Inferior parietal cortex (tissue), 1 donor: Measurements from ENCODE around the gene RAI14.
"Not testable (repeated sequence)": the region's sequence is repeated elsewhere in the genome, so short reads cannot be mapped to it uniquely, and the experiment has no call there.

Experiments
- DNase-seq: peaks from one replicate; pipeline ENCODE4 v3.0.0-alpha.2; 2016; ENCODE audit errors: extremely low spot score

The RAI14 gene

GRCh38 chr5:34731435-34732232, 75.5 kb downstream of the RAI14 start:
- DNase-seq = no peak

DNA sequence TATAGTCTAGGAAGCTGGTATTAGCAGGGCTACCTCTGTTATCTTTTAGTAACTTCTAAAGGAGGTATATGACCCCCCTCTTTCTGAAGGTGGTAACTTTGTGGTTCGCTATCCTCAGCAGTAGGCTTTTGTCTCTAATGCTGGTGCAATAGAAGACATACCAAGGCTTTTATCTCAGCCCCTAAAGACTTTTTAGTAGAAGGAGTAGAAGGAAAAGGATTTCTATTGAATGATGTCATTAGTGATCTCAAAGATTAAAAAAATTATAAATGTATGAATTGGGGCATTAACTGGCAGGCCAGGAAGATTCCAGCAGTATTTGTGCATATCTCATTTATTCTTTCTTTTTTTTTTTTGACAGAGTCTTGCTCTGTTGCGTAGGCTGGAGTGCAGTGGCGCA, 78.2 kb downstream of the RAI14 start:
- no peak for DNase-seq

DNA sequence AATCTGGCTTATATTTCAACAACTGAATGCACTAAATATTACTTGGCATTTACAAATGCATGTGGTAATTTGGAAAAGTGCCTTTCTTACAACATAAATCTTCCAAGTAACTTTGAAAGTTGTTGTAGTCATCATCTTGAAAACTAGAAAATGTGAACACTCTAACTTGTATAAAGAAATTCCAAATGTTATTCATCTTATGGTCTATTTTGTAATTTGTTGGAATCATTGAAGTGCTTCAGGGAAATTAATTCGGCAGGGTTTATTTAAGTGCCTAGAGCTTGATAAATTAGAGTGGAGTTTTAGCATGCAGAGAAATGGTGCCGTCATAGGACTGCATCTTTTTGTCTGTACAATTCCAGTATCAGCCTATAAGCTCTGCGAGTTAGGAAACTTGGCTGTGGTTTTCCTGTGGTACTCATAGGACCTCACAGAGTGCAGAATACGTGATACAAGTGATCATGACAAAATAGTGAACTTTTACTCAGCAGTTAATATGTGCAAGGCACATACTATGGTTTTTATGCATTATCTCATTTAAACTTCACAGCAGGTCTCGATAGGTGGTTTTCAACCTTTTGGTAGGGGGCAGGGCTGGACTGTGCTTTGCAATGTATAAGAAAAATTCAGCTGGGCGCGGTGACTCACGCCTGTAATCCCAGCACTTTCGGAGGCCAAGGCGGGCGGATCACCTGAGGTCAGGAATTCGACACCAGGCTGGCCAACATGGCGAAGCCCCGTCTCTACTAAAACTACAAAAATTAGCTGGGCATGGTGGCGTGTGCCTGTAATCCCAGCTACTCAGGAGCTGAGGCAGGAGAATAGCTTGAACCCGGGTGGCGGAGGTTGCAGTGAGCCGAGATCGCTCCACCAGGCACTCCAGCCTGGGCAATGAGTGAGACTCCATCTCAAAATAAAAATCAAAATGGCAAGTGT, 79.6 kb downstream of the RAI14 start:
- no peak for DNase-seq

DNA sequence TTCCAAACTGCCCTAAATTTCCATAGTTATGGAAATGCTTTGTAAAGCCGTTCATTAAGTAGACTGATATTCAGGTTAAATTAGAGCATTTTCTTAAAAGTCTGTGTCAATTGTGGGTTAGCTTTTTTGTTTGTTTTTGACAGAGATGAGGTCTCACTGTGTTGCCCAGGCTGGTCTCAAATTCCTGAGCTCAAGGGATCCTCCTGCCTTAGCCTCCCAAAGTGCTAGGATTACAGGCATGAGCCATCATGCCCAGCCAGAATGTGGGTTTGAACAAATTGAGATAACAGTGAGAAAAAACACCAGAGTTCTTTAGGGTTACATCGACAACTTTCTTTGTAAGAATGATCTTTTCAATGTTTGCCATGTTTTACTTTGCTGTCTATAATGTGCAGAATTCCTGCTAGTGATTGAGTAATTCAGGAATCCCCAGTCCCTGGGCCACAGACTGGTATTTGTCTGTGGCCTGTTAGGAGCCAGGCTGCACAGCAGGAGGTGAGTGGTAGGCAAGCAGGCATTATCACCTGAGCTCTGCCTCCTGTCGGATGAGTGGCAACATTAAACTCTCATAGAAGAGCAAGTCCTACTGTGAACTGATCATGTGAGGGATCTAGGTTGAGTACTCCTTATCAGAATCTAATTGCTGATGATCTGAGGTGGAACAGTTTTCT, 80.5 kb downstream of the RAI14 start:
- DNase-seq = no peak

DNA sequence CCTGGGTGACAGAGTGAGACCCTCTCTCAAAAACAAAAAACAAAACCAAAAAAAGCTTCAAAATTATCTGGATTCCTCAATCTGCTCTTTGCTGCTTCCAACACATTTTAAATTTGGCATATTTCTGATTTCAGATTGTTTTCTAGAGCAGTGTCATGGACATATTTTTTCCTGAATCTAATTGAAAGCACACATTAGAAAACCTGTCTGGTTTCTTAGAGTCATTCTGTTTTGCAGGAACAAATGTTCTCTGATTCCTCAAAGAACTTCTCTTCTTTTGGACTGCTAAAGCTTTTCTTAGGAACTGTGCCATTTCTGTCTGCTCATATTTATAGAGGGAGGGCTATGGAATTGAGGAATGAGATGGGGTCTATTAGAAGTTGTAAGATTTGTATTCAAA, 81.6 kb downstream of the RAI14 start:
- DNase-seq = no peak

DNA sequence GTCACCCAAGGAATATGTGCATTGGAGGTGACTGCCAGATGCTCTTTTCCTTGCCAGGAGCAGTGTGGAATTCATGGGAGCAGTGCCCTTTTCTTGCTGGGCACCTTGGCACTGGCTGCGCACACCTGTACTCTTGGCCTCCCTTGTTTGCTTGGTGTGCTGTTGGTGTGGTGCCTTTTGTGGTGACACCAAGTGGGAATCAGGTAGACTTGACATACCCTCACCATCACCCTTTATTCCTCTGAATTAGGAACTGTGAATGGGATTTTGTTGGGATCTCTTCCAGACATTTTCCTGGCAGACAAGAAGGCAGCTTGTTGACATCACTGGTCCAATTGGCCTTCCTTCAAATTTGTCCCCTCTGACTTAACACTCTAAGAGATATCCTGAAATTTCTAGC, 82.3 kb downstream of the RAI14 start:
- DNase-seq = no peak

DNA sequence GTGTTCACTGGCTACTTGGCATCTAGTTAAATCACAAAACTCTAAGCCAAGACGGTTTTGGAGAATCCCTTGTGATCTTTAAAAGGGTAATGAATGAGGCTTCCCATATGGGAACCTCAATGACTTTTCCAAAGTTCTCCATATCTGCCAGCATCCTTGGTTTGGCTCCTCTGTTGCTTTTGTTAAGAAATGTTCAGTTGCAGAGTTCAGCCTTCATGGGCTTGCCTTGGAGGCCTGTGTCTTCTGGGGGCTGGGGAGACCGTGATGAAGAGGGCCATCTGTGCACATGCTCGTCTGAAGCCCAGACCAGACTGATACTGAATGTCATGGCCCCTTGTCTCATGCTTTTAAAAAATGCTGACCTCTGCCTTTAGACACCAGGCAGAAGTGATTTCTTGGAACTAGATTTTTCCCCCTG, 84.3 kb downstream of the RAI14 start:
- DNase-seq = no peak

- DNase-seq = no peak
Observed at GRCh38 chr5:34742061-34742460, 85.9 kb downstream of the RAI14 start.

- DNase-seq = no peak
Observed at GRCh38 chr5:34743878-34744277, 87.8 kb downstream of the RAI14 start.

DNA sequence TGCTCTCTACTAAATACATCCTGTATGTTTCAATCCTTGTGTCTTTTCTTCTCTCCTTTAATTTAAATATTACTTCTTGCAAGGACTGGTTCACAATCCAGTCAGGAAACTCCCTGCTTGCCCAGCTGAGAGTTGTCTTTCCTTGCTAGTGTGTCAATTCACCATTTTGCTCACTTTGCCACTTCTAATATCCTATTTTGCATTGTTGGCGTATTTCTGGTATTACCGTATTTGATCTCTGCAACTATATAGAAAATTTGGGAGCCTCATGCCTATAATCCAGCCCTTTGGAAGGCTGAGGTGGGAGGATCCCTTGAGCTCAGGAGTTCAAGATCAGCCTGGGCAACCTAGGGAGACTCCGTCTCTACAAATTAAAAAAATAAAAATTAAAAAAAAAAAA, 92.3 kb downstream of the RAI14 start:
- no peak for DNase-seq

DNA sequence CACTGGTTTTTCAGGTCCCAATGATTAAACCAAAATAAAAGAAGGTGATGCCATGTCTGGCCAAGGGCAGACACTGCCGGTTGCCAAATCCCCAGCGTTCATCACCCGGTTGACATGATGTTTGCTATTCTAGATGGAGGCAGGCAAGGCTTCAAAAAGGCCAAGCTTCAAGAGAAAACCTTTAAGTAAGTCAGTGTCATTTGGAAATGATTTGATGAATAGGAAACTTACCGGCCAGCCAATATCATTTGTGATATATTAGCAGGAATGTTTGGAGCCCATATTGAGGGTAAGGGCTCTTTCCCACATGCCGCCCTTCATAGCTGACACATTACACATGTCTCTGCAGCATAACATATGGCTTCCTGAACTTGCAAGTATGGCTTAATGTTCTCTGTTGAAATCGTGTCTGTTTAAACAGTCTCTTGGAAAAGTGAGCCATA, 93.3 kb downstream of the RAI14 start:
- no peak for DNase-seq

- DNase-seq = no peak
Observed at GRCh38 chr5:34750206-34750605, 94.1 kb downstream of the RAI14 start.

DNA sequence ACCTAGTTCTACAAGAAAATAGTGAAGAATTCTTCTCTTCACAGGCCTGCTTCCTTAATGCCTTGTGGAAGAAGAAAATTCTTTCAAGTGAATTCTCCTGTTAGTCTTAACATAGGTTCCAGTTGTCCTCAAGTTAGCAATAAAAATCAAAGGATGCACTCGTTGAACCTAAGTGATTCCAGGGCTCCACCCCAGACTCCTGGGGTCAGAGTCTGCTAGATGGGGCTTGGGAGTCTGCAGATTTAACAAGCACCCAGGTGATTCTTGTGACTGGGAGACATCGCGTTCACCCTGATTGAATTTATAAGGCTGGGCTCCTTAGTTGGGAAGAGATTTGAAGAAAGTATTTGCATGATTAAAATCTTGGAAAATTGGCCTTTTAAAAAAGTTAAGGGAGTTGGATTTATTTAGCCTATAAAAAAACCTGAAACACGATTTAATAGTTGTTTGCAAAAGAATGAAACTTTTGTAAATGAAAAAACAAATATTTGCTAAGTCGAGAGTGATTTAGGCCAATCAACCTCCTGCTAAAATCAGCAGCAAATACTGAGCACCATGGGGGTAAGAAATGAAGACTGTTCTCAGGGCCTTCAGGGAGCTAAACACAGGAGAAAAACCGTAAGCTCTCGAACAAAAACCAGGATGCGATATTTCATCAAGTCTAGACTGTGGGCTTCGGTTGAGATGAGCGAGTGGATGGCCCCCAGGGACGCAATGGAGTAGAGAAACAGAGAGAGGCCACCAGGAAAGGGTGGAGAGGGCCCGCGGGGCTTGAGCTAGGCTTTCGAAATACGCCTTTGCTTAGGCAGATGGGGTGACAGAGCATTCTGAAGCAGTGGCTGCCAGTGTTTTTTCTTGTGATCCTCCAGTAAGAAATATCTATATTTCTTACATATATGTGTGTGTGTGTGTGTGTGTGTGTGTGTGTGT, 95.9 kb downstream of the RAI14 start:
- DNase-seq = no peak

DNA sequence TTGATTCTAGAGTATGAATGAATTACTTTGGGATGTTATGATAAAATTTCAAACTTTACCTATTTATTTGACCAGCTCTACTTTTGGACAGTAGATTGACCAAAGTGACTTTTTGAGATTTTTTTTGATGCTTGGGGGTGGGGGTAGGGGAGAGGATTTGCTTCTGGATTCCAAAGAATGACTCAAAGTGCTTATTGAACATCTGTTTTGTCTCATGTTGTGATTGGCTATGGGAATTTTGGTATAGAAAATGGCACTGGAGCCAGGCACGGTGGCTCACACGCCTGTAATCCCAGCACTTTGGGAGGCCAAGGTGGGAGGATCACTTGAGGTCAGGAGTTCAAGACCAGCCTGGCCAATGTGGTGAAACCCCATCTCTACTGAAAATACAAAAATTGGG, 97.1 kb downstream of the RAI14 start:
- not testable (repeated sequence) for DNase-seq

GRCh38 chr5:34755926-34756325, 99.8 kb downstream of the RAI14 start:
- DNase-seq = no peak

DNA sequence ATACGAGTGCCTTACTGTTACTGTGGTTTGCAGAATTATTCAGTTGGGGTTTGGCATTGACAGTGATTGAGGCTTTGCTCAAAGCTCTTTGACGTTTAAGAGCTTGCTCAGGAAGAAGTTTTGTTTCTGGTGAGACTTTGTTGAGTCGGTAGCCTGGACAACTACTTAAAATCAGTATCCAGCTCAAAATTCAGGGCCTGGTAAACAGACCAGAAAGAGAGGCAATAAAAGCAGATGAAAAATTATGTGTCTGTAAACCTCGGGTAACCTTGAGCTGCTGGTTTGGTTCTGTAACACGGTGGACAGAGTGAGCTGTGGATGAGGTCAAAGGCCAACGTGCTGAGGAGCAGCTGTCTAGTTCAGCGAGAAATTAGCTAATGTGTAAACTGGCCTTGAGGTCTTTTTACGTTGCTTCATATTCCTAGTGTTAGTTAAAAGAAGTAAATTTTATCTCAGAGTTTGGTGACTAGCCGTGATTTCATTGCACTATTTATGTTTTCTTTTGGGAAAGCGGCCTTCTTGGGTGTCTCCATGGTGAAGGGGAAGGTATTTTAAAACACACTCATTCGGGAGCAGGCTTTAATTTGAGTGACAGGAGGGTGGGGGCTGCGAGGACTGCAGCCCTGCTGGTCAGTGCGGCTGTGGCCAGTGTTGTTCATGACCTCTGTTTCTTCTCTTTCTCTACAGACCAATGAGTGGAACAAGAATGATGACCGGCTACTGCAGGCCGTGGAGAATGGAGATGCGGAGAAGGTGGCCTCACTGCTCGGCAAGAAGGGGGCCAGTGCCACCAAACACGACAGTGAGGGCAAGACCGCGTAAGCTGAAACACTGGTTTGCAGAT, 100.9 kb downstream of the RAI14 start:
- DNase-seq = no peak

DNA sequence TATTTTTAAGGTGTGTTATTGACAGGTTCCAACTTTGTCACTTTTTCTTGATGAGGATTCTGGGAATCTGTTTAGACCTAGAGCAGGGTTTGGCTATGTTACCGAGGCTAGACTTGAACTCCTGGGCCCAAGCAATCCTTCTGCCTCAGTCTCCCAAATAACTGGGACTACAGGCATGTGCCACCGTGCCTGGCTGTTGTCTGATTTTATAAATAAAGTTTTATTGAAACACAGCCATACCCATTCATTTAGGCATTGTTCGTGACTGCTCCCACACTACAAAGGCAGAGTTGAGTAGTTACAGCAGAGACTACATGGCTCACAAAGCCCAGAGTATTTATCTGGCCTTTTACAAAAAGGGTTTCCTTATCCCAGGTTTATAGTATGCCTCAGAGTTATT, 102.4 kb downstream of the RAI14 start:
- no peak for DNase-seq

- not testable (repeated sequence) for DNase-seq
Observed at GRCh38 chr5:34759213-34759612, 103.1 kb downstream of the RAI14 start.

- no peak for DNase-seq
Observed at GRCh38 chr5:34765662-34766061, 109.5 kb downstream of the RAI14 start.

DNA sequence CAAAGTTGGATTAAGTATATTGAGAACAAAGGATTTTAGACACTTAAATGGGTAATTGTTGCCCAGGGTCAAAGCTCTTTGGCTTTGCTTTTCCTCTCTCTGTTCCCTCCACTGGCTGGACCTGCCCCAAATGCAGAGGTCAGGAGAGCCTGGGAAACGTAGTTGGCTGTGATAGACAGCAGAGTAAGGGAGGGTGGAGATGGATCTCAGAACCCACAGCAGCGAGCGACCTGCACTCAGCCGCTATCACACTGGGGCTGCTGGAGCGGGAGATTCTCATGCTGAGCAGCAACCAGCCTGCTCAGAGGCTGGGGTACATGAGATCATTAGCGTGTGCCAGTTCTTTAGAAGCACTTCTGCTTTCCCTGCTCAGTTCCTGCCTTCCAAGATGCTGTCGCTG, 111.1 kb downstream of the RAI14 start:
- DNase-seq = no peak
